Esophagus mucosa (tissue), 1 donor: ENCODE measurements around the gene MATCAP1. TPM values are rescaled to one million over a fixed set of nuclear protein-coding genes. Genes with fewer than 3 reads are reported as not detected.
A peak's percentile ranks its signal among the peaks of the same experiment; 100 is the strongest.

Experiments used
- ATAC-seq: fragments of 200-7000 bp; cut with Tn5 transposase; one replicate; pipeline ENCODE4 v1.9.1; 2020
- total RNA-seq: library from RNA; stranded (reverse); gene quantifications from one replicate; pipeline ENCODE4 v1.2.4, GENCODE V29; 2023
- donor health status: DM: yes; HTN: yes; CAD: no.

Gene MATCAP1
- total RNA-seq, 1 donor from 2014 or later: 7.8 TPM

- ATAC-seq: no peak
Observed at GRCh38 chr16:67170949-67171649, 12.7 kb downstream of the MATCAP1 start.

GRCh38 chr16:67170168-67170948 lies 13.4 kb downstream of the MATCAP1 start, which contains the start of gene NOL3:
NOL3 (plus strand) TSS chr16:67170538.
- ATAC-seq: peak; percentile 67

- ATAC-seq: no peak
Observed at GRCh38 chr16:67169642-67170167, 14.1 kb downstream of the MATCAP1 start.

GRCh38 chr16:67169011-67169451 lies 14.7 kb downstream of the MATCAP1 start:
- no peak for ATAC-seq

- ATAC-seq: no peak
Observed at GRCh38 chr16:67167588-67167987, 16.2 kb downstream of the MATCAP1 start.

- ATAC-seq: no peak
Observed at GRCh38 chr16:67166598-67167168, 17.1 kb downstream of the MATCAP1 start.

GRCh38 chr16:67166110-67166547 lies 17.6 kb downstream of the MATCAP1 start:
- ATAC-seq: no peak

GRCh38 chr16:67165121-67166078 lies 18.4 kb downstream of the MATCAP1 start:
- no peak for ATAC-seq

- ATAC-seq: peak; percentile 27
Observed at GRCh38 chr16:67164599-67165061, 19.1 kb downstream of the MATCAP1 start, which contains the start of gene HSF4. HSF4 (plus strand) TSS chr16:67164745; CDS start chr16:67164812, 67 bp downstream.

GRCh38 chr16:67163999-67164558 lies 19.7 kb downstream of the MATCAP1 start:
- no peak for ATAC-seq

GRCh38 chr16:67163164-67163998 lies 20.4 kb downstream of the MATCAP1 start:
- ATAC-seq: peak; percentile 34

- ATAC-seq: no peak
Observed at GRCh38 chr16:67162506-67163163, 21.1 kb downstream of the MATCAP1 start.

GRCh38 chr16:67161595-67162058 lies 22.1 kb downstream of the MATCAP1 start:
- no peak for ATAC-seq

- peak; percentile 25 for ATAC-seq
Observed at GRCh38 chr16:67158637-67159600, 24.8 kb downstream of the MATCAP1 start.

GRCh38 chr16:67157892-67158635 lies 25.7 kb downstream of the MATCAP1 start:
- ATAC-seq: no peak

GRCh38 chr16:67157106-67157748 lies 26.5 kb downstream of the MATCAP1 start:
- no peak for ATAC-seq
